Astrocyte of the spinal cord (primary cell): ENCODE data around the gene GRID2.

ENCODE experiments used
- DNase-seq: peaks from one replicate; pipeline ENCODE4 v3.0.0; 2011; ENCODE audit warnings: low read depth, low spot score
- H3K4me3 ChIP-seq: 2 replicates; pipeline ENCODE4 v1.5.1; 2011; ENCODE audit warnings: low read depth, mild to moderate bottlenecking, low read length, moderate library complexity
- CTCF ChIP-seq: IDR thresholded peaks from 2 replicates; pipeline ENCODE4 v1.5.1; 2012; ENCODE audit warnings: low read depth, mild to moderate bottlenecking, low read length, inconsistent platforms
- in situ Hi-C: cut with HindIII; loops from 2 replicates; pipeline ENCODE4 v1.10.0; 2017; ENCODE audit warnings: low sequenced_read_pairs

GRID2 gene

GRCh38 chr4:93228021-93228420, 924.3 kb downstream of the GRID2 start:
- no peak overlapping the region for H3K4me3 ChIP-seq
- in situ Hi-C loops, result no loop called here
- TF ChIP-seq CTCF, result no peak
- no peak for DNase-seq

- TF ChIP-seq CTCF, result no peak
- in situ Hi-C loops, result no loop called here
- H3K4me3 ChIP-seq, result no peak overlapping the region
- DNase-seq, result no peak
Measured at GRCh38 chr4:93232883-93233282, 929.1 kb downstream of the GRID2 start.

GRCh38 chr4:93237521-93237920, 933.8 kb downstream of the GRID2 start:
- DNase-seq, result no peak
- TF ChIP-seq CTCF, result no peak
- in situ Hi-C loops, result no loop called here
- H3K4me3 ChIP-seq, result no peak overlapping the region

GRCh38 chr4:93243262-93243661, 939.5 kb downstream of the GRID2 start:
- DNase-seq, result no peak
- no peak overlapping the region for H3K4me3 ChIP-seq
- TF ChIP-seq CTCF, result no peak
- in situ Hi-C loops, result no loop called here

GRCh38 chr4:93261207-93261606, 957.4 kb downstream of the GRID2 start:
- no peak overlapping the region for H3K4me3 ChIP-seq
- in situ Hi-C loops, result no loop called here
- no peak for DNase-seq
- TF ChIP-seq CTCF, result no peak

- no peak for TF ChIP-seq CTCF
- no peak for DNase-seq
- no peak overlapping the region for H3K4me3 ChIP-seq
- in situ Hi-C loops, result no loop called here
Measured at GRCh38 chr4:93263166-93263565, 959.4 kb downstream of the GRID2 start.

GRCh38 chr4:93267747-93268146, 964.0 kb downstream of the GRID2 start:
- in situ Hi-C loops, result no loop called here
- no peak overlapping the region for H3K4me3 ChIP-seq
- DNase-seq, result no peak
- TF ChIP-seq CTCF, result no peak
